DOHH2 (cell line): ENCODE data around the gene HOXC6.

Source experiments
- CTCF ChIP-seq: fragments of 200-600 bp; sonication (generic); IDR thresholded peaks from one replicate; pipeline ENCODE4 v1.5.1; 2014; ENCODE audit warnings: antibody characterized with exemption, mild to moderate bottlenecking, low read depth, low read length; ENCODE audit not compliant: poor library complexity, severe bottlenecking
- EZH2phosphoT487 ChIP-seq: fragments of 200-600 bp; sonication (generic); IDR thresholded peaks from 2 replicates; pipeline ENCODE4 v1.6.1; 2017; ENCODE audit warnings: borderline replicate concordance, mild to moderate bottlenecking, antibody characterized with exemption, low read length, moderate library complexity, mixed read lengths

DNA sequence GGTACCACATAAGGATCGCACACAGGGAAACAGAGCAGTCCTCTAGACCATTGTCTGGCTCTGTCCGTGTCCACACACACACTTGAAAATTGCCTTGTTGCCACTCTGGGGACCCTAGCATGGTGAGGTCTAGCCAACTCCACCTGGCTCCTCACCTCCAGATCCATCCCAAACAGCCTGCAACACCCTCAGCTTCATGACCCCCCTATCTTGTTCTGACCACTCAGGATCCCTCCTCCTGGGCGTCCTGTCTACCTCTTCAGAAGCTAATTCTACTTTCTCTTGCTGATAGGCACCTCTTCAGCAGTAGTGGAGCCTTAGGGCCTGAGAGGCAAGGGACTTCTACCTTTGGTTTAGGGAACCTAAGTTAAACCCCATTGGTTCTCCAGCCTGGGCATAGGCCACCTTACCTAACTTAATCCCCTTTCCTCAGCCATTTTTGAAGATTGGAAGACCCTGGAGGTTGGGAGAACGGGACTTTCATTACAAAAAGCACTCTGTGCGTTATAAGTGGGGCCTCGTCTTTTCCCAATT is 3.9 kb downstream of the HOXC6 start:
- TF ChIP-seq CTCF, result no peak
- no peak for TF ChIP-seq EZH2phosphoT487
